Measurements from ENCODE around the gene NTSR2. TPM values are rescaled to one million over a fixed set of nuclear protein-coding genes. Genes with fewer than 3 reads are reported as not detected.
A peak's percentile ranks its signal among the peaks of the same experiment; 100 is the strongest.
"Not testable (repeated sequence)": the region's sequence is repeated elsewhere in the genome, so short reads cannot be mapped to it uniquely, and the experiment has no call there.

Gene NTSR2
- total RNA-seq, 2 donors from 2014 or later = not detected

DNA sequence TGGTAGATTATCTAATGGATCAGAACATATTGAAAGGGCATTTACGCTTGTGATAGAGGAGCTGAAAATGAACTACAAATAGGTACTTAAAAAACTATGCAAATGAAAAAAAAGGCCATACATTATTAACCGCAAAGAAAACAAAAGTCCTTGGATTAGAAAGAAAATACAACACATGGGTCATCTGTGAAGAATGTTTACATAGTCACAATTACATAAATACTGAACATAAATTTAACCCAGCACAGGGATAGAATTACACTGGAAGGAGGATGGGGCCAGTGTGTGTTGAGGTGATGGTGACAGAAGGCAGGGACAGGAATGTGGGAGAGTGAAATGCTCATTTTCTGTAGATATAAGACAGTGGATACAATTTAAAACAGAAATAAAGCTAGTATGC, 6.6 kb downstream of the NTSR2 start:
- Mint-ChIP-seq H3K9me3 (no peaks in the 10 kb centered on the region), H3K27me3 (peaks cover 28 to 31% of the 10 kb centered on the region in 2 donors), H3K36me3 (peaks cover 6% of the 10 kb centered on the region), H3K4me1 (ENCODE audit: low read depth in 2 of 2) (no peaks in the 10 kb centered on the region), H3K27ac (no peak overlapping the region), H3K4me3 (no peak overlapping the region)
- ATAC-seq (no peak), DNase-seq (ENCODE audit: low spot score) (no peak)

DNA sequence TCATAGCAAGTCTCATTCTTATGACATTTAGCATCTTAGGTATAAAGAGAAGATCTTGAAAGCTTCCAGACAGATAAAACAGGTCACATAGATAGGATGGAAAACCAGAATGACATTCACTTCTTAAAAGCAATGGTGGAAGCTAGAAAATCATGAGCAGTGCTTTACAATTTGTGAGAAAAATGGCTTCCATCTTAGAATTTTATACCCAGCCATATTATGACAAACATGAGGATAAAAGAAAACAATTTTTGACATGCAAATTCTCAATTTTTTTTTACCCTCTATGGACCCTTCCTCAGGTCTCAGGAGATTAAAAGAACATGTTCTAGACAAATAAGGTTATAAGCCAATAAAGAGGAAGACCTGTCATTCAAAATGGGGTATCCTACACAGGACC, 7.1 kb downstream of the NTSR2 start:
- H3K9me3 Mint-ChIP-seq = no peaks in the 10 kb centered on the region
- H3K4me1 Mint-ChIP-seq (ENCODE audit: low read depth in 2 of 2) = no peaks in the 10 kb centered on the region
- H3K27me3 Mint-ChIP-seq = peaks cover 28 to 29% of the 10 kb centered on the region in 2 donors
- H3K4me3 Mint-ChIP-seq = no peak overlapping the region
- H3K36me3 Mint-ChIP-seq = peaks cover 6% of the 10 kb centered on the region
- DNase-seq (ENCODE audit: low spot score) (no peak), ATAC-seq (no peak)
- H3K27ac Mint-ChIP-seq = no peak overlapping the region

DNA sequence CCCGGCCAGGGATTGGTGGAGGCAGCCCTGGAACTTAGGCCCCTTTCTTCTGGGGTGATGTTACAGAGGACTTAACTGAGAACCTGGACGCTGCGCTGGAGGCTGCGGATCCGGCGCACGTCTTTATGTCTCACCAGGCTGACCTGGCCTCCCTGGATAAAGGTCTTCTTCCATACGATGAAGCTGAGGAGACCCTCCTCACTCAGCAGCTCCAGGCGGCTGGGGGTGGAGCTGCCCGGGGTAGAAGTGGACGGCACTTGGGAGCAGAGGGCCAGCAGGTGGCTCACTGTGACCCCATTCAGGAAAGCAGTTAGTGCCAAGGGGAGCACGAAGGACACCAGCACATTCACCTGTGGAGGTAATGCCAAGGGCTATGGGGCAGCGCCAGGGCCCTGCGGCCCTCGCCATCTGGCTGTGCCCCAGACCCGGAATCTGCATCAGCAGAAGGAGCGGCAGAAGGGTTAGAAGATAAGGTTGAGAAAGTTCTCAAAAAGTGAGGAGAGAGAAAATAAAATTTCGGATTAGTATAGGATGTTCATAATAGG, 8.0 kb downstream of the NTSR2 start:
- ATAC-seq (no peak), DNase-seq (ENCODE audit: low spot score) (no peak)
- Mint-ChIP-seq H3K4me3 (no peak overlapping the region), H3K27ac (no peak overlapping the region), H3K9me3 (no peaks in the 10 kb centered on the region), H3K36me3 (peaks cover 6% of the 10 kb centered on the region), H3K27me3 (peaks cover 26 to 29% of the 10 kb centered on the region in 2 donors), H3K4me1 (ENCODE audit: low read depth in 2 of 2) (no peaks in the 10 kb centered on the region)

DNA sequence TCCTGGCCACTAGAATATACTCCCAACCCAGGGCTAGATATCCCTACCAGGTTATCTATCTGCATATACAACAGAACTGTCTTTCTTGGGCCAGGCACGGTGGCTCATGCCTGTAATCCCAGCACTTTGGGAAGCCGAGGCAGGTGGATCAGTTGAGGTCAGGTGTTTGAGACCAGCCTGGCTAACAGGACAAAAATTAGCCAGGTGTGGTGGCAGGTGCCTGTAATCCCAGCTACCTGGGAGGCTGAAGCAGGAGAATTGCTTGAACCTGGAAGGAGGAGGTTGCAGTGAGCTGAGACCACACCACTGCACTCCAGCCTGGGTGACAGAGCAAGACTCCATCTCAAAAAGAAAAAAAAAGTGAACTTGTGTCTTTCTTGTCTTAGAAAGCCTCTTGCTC, 9.6 kb downstream of the NTSR2 start:
- ATAC-seq; H3K4me3 Mint-ChIP-seq; H3K4me1 Mint-ChIP-seq (ENCODE audit: low read depth in 2 of 2); H3K27ac Mint-ChIP-seq; H3K36me3 Mint-ChIP-seq; DNase-seq (ENCODE audit: low spot score); H3K9me3 Mint-ChIP-seq: not testable (repeated sequence)
- peaks cover 26 to 29% of the 10 kb centered on the region in 2 donors for H3K27me3 Mint-ChIP-seq

DNA sequence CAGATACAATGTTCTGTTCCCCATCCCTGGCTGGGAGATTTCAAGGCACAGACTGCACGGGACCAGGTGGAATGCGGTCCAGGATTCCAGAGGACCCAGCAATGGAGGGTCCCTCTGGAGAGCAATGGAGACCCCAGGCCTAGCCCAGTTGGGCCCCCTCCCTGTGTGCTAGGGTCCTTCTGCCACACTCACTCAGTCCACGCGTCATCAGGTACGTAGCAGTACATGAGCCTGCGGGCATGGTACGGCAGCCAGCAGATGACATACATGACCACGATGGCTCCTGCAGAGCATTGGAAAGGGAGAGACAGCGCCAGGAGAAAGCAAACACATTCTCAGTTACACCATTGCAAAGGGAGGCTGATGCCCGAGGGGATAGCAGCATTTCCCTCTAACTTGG, 10.1 kb downstream of the NTSR2 start:
- no peak overlapping the region for H3K4me3 Mint-ChIP-seq
- ATAC-seq (peak in 1 of 2 donors; percentile 53), DNase-seq (ENCODE audit: low spot score) (no peak)
- H3K9me3 Mint-ChIP-seq = no peaks in the 10 kb centered on the region
- peaks cover 6% of the 10 kb centered on the region for H3K36me3 Mint-ChIP-seq
- H3K4me1 Mint-ChIP-seq (ENCODE audit: low read depth in 2 of 2) = no peaks in the 10 kb centered on the region
- H3K27me3 Mint-ChIP-seq = peaks cover 26 to 29% of the 10 kb centered on the region in 2 donors
- no peak overlapping the region for H3K27ac Mint-ChIP-seq

DNA sequence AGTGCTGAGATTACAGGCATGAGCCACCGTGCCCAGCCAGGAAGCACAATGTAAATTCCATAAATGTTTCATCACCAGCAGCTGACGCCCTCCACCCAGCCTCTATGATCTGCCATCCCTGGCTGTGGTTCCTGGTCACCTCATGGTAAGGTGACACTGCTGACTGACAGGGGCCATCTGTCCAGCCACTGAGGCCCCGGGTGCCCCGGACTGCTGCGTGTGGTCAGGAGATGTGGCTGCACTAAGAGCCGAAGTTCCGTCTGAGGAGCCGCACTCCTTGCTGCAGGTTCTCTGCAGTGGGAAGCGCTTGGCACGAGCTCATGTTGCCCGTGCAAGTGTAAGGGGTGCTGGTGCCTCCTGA, 10.9 kb downstream of the NTSR2 start:
- Mint-ChIP-seq H3K27ac (no peak overlapping the region), H3K27me3 (peaks cover 26 to 27% of the 10 kb centered on the region in 2 donors), H3K4me1 (ENCODE audit: low read depth in 2 of 2) (no peaks in the 10 kb centered on the region), H3K36me3 (peaks cover 6% of the 10 kb centered on the region), H3K4me3 (no peak overlapping the region), H3K9me3 (no peaks in the 10 kb centered on the region)
- DNase-seq (ENCODE audit: low spot score) (no peak), ATAC-seq (no peak)

DNA sequence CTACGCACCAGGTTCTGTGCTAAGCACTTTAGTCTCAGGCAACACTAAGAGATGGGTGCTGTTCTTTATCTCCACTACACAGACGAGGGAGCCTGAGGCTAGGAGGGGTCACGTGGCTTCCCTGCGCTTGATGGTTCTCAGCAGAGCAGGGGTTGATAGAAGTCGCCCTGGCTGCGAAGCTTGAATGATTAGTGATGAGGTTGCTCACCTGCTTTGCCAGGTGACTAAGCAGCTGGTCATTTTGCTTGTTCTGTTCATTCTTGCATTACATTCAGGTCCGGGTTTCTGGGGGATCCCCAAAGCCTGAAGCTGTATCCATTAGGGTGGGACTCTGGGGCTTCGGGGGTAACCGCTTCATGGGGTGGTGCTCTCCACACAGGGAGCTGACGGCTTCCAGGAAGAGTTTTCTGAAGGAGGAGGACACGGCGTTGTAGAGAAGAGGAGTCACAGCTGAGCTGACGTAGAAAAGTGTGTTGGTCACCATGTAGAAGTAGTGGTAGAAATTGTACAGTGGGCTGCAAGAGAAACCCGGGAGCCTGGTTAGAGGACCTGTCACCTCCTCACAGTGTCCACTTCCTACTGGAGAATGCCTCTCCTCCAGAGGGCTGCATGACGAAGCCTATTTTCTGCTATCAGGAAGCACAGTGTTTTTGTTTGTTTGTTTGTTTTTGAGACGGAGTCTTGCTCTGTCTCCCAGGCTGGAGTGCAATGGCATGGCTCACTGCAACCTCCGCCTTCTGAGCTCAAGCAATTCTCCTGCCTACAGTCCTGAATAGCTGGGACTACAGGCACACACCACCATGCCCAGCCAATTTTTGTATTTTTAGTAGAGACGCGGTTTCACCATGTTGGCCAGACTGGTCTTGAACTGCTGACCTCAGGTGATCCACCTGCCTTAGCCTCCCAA, 11.5 kb downstream of the NTSR2 start:
- no peak for ATAC-seq
- Mint-ChIP-seq H3K27ac (no peak overlapping the region), H3K4me3 (no peak overlapping the region), H3K36me3 (peaks cover 6% of the 10 kb centered on the region), H3K9me3 (no peaks in the 10 kb centered on the region), H3K27me3 (peaks cover 20 to 26% of the 10 kb centered on the region in 2 donors), H3K4me1 (ENCODE audit: low read depth in 2 of 2) (no peaks in the 10 kb centered on the region)
- DNase-seq (ENCODE audit: low spot score) = no peak

DNA sequence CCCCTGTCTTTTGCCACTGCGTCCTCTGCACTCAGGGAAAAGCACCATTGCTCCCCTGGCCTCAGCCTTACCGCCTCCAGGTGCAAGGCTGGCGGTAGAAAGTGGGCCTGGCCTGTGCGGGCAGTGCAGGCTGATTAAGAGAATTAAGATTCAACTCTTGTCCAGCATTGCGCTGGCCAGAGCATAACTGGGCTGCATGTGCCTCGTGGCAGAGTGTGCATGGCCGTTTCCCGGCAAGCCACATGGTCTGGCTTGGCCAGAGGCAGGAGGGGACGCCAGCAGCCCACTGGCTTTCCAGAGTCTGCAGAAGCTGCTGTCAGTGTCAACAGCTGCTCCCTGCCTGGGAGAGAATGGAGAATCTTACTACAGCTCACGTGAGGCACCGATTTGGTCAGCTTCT, 12.3 kb downstream of the NTSR2 start:
- H3K4me1 Mint-ChIP-seq (ENCODE audit: low read depth in 2 of 2) = no peaks in the 10 kb centered on the region
- ATAC-seq (no peak), DNase-seq (ENCODE audit: low spot score) (no peak)
- H3K36me3 Mint-ChIP-seq = peaks cover 6% of the 10 kb centered on the region
- no peaks in the 10 kb centered on the region for H3K9me3 Mint-ChIP-seq
- no peak overlapping the region for H3K4me3 Mint-ChIP-seq
- H3K27ac Mint-ChIP-seq = no peak overlapping the region
- peaks cover 15 to 18% of the 10 kb centered on the region in 2 donors for H3K27me3 Mint-ChIP-seq

DNA sequence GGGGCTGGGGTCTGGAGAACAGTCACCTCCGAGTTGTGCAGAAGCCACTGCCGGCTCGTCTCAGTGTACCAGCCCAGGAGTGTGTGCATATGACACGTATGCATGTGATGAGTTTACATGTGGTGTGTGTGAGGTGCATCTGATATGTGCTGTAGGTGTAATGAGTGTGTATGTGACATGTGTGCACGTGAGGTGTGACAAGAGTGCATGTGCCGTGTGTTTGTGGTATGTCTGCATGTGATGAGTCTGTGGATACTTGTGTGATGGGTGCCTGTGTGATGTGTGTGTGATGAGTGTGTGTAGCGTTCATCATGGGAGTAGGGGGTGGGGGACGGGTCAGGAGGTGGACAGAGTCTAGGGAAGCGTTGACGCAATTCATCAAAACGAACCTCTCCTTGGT, 12.8 kb downstream of the NTSR2 start:
- peaks cover 13 to 17% of the 10 kb centered on the region in 2 donors for H3K27me3 Mint-ChIP-seq
- no peak overlapping the region for H3K4me3 Mint-ChIP-seq
- no peaks in the 10 kb centered on the region for H3K9me3 Mint-ChIP-seq
- H3K36me3 Mint-ChIP-seq = peaks cover 3% of the 10 kb centered on the region
- no peaks in the 10 kb centered on the region for H3K4me1 Mint-ChIP-seq (ENCODE audit: low read depth in 2 of 2)
- no peak for DNase-seq (ENCODE audit: low spot score)
- no peak overlapping the region for H3K27ac Mint-ChIP-seq
- no peak for ATAC-seq

DNA sequence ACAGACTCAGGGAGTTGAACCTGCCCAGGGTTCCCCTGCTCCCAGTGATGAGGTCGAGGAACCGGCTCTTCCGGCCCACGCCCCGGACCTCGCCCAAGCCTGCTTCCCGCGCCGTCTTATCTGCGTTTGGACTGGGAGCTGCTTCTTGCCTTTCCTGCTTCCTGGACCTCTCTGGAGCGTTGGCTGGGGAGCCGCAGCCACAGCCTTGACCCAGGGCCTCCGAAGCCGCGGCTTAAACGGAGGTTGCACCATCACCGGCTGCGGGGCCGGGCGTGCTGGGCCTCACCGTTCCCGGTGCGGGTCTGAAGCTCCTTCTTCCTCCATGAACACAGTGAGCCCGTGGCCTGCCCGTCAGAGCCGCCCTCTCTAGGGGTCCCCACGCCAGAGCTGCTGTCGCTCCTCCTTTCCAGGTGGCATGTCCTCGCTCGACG, 13.3 kb downstream of the NTSR2 start:
- no peak for ATAC-seq
- Mint-ChIP-seq H3K4me1 (ENCODE audit: low read depth in 2 of 2) (no peaks in the 10 kb centered on the region), H3K4me3 (no peak overlapping the region), H3K27me3 (peaks cover 8 to 13% of the 10 kb centered on the region in 2 donors), H3K9me3 (no peaks in the 10 kb centered on the region), H3K36me3 (no peaks in the 10 kb centered on the region), H3K27ac (no peak overlapping the region)
- DNase-seq (ENCODE audit: low spot score) = no peak

DNA sequence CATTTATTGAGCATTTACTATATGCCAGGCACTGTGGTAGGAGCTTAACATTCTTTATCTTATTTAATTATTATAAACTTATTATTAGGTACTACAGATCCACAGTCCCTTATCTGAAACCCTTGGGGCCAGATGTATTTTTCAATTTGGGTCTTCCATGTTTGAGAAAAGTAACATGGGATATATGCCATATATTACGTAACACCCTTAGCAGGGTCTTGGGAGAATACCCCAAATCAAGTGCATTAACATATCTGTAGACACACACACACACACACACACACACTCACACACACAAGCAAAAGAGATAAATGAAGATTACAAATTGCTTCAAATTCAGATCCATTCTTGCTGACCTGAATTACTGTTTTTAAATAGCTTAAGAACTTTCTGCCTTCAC, 13.7 kb downstream of the NTSR2 start:
- ATAC-seq = no peak
- no peak for DNase-seq (ENCODE audit: low spot score)
- H3K4me3 Mint-ChIP-seq = no peak overlapping the region
- no peak overlapping the region for H3K27ac Mint-ChIP-seq
- H3K36me3 Mint-ChIP-seq = no peaks in the 10 kb centered on the region
- H3K9me3 Mint-ChIP-seq = no peaks in the 10 kb centered on the region
- H3K4me1 Mint-ChIP-seq (ENCODE audit: low read depth in 2 of 2) = no peaks in the 10 kb centered on the region
- peaks cover 6 to 12% of the 10 kb centered on the region in 2 donors for H3K27me3 Mint-ChIP-seq

DNA sequence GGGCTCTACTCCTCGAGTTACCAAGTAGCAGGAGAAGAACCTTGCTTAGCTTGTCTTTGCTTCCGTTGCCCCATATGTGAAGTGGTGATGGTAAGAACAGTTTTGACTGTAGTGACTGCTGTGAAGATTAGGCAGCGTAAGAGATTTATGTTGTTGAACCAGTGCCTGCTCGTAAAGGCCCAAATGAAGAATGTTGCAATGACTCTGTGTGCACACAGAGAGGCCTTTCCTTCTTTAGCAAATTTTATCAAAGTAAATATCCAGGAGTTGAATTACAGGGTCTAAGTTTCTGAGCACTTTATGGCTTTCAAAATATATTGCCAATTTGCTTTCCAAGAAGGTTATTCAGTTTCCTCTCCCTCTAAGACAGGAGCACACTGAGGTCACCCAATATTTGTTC, 14.5 kb downstream of the NTSR2 start:
- DNase-seq (ENCODE audit: low spot score) (no peak), ATAC-seq (no peak)
- H3K27me3 Mint-ChIP-seq = peaks cover 3 to 7% of the 10 kb centered on the region in 2 donors
- no peaks in the 10 kb centered on the region for H3K4me1 Mint-ChIP-seq (ENCODE audit: low read depth in 2 of 2)
- no peak overlapping the region for H3K4me3 Mint-ChIP-seq
- no peaks in the 10 kb centered on the region for H3K9me3 Mint-ChIP-seq
- no peaks in the 10 kb centered on the region for H3K36me3 Mint-ChIP-seq
- H3K27ac Mint-ChIP-seq = no peak overlapping the region

DNA sequence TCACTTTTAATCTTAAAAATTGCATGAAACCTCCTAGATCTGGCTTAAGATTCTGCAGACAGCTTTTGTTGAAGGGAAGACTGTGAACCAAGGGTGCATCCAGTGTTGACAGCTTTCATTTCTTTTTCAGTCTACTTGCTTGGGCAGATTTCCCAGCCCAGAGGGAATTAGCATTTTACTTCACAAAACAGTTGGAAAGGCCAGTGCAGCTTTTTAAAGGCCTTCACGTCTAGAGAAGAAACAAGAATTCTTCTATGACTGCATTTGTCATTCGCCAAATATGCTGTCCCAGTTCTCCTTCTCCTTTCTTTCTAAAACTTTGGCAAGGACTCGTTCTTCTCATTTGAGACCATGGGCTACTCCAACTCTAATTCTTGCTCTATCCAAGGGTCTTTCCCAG, 17.4 kb downstream of the NTSR2 start:
- Mint-ChIP-seq H3K36me3 (no peaks in the 10 kb centered on the region), H3K27ac (no peak overlapping the region), H3K4me1 (ENCODE audit: low read depth in 2 of 2) (no peaks in the 10 kb centered on the region), H3K27me3 (peaks cover 20 to 23% of the 10 kb centered on the region in 2 donors), H3K4me3 (no peak overlapping the region), H3K9me3 (no peaks in the 10 kb centered on the region)
- ATAC-seq (no peak), DNase-seq (ENCODE audit: low spot score) (no peak)

DNA sequence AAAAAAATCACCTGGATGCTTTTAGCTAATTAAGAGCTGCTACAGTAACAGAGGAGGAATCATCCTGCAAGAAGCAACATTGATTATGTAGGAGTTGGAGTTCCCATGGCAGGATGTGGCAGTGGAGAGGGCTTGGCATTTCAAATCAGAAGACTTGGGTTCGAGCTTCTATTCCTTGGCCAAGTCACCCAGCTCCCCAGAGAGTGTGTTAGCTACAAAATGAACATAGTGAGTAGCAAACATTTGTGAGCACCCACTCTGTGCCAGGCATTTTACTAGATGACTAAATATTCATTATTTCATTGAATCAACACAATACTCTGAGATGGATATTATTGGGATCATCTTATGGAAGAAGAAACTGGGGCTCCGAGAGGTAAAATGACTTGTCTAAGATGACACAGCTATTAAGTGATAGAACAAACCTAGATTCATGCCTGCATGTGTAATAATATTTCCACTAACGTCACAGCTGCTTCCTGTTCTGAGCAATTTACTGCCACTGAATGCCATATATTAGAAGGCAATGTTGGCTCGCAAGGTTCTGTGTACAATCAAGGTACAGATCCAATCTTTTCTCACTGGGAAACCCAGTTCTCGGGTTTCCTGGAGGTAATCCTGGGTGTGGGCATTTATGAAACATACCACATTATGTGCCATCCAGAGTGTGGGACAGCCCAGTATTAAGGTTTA, 18.0 kb downstream of the NTSR2 start:
- H3K9me3 Mint-ChIP-seq = no peaks in the 10 kb centered on the region
- no peak overlapping the region for H3K4me3 Mint-ChIP-seq
- ATAC-seq (no peak), DNase-seq (ENCODE audit: low spot score) (no peak)
- no peak overlapping the region for H3K27ac Mint-ChIP-seq
- H3K27me3 Mint-ChIP-seq = peaks cover 17 to 23% of the 10 kb centered on the region in 2 donors
- no peaks in the 10 kb centered on the region for H3K4me1 Mint-ChIP-seq (ENCODE audit: low read depth in 2 of 2)
- H3K36me3 Mint-ChIP-seq = no peaks in the 10 kb centered on the region

Data from natural killer cell treated with Interleukin-12 subunit alpha and Interleukin-12 subunit beta and Interleukin-15 and Interleukin-18, amount 100 ng/mL, for 72 hours (primary cell).